ENCODE data around the gene MAEA. TPM values are rescaled to one million over a fixed set of nuclear protein-coding genes. Genes with fewer than 3 reads are reported as not detected.

The MAEA gene
- total RNA-seq, 1 donor from 2014 or later = 72.3 TPM

- no peak for DNase-seq (ENCODE audit: low read depth)
- no peak for TF ChIP-seq CTCF (conservative IDR thresholded peaks at IDR 0.05; ENCODE audit: low read depth, low read length)
- no peak overlapping the region for H3K4me3 ChIP-seq (ENCODE audit: low read depth, low read length)
Observed at GRCh38 chr4:1269209-1269608, 20.5 kb upstream of the MAEA start.

GRCh38 chr4:1271686-1272085 is 18.0 kb upstream of the MAEA start:
- no peak for TF ChIP-seq CTCF (conservative IDR thresholded peaks at IDR 0.05; ENCODE audit: low read depth, low read length)
- H3K4me3 ChIP-seq (ENCODE audit: low read depth, low read length) = no peak overlapping the region
- DNase-seq (ENCODE audit: low read depth) = no peak

- TF ChIP-seq CTCF (conservative IDR thresholded peaks at IDR 0.05; ENCODE audit: low read depth, low read length) = no peak
- H3K4me3 ChIP-seq (ENCODE audit: low read depth, low read length) = no peak overlapping the region
- no peak for DNase-seq (ENCODE audit: low read depth)
Observed at GRCh38 chr4:1274871-1275270, 14.8 kb upstream of the MAEA start.

- TF ChIP-seq CTCF (conservative IDR thresholded peaks at IDR 0.05; ENCODE audit: low read depth, low read length) = no peak
- DNase-seq (ENCODE audit: low read depth) = no peak
- no peak overlapping the region for H3K4me3 ChIP-seq (ENCODE audit: low read depth, low read length)
Observed at GRCh38 chr4:1276984-1277383, 12.7 kb upstream of the MAEA start.

GRCh38 chr4:1277667-1278665 is 11.7 kb upstream of the MAEA start:
- TF ChIP-seq CTCF (conservative IDR thresholded peaks at IDR 0.05; ENCODE audit: low read depth, low read length) = peak; percentile 28
- DNase-seq (ENCODE audit: low read depth) = no peak
- H3K4me3 ChIP-seq (ENCODE audit: low read depth, low read length) = no peak overlapping the region

GRCh38 chr4:1279253-1279652 is 10.4 kb upstream of the MAEA start:
- no peak for DNase-seq (ENCODE audit: low read depth)
- H3K4me3 ChIP-seq (ENCODE audit: low read depth, low read length) = no peak overlapping the region
- TF ChIP-seq CTCF (conservative IDR thresholded peaks at IDR 0.05; ENCODE audit: low read depth, low read length) = no peak

GRCh38 chr4:1283711-1284110 is 6.0 kb upstream of the MAEA start:
- no peak overlapping the region for H3K4me3 ChIP-seq (ENCODE audit: low read depth, low read length)
- no peak for TF ChIP-seq CTCF (conservative IDR thresholded peaks at IDR 0.05; ENCODE audit: low read depth, low read length)
- no peak for DNase-seq (ENCODE audit: low read depth)
